LNCaP clone FGC (cell line): Measurements from ENCODE around the gene SH3YL1.

Experiments
- DNase-seq: peaks from one replicate; pipeline ENCODE4 v3.0.0-alpha.2; 2011; ENCODE audit warnings: low read depth
- H3K4me3 ChIP-seq: 2 replicates; pipeline ENCODE4 v1.5.1; 2011; ENCODE audit warnings: mild to moderate bottlenecking, low read depth, low read length, control low read depth
- CTCF ChIP-seq: IDR thresholded peaks from 2 replicates; pipeline ENCODE4 v1.5.1; 2012; ENCODE audit warnings: mild to moderate bottlenecking; ENCODE audit not compliant: control insufficient read depth, insufficient read depth; ENCODE audit errors: extremely low read depth

The SH3YL1 gene

GRCh38 chr2:211486-212184 is 52.2 kb downstream of the SH3YL1 start:
- H3K4me3 ChIP-seq: no peak overlapping the region
- DNase-seq: no peak
- no peak for TF ChIP-seq CTCF

DNA sequence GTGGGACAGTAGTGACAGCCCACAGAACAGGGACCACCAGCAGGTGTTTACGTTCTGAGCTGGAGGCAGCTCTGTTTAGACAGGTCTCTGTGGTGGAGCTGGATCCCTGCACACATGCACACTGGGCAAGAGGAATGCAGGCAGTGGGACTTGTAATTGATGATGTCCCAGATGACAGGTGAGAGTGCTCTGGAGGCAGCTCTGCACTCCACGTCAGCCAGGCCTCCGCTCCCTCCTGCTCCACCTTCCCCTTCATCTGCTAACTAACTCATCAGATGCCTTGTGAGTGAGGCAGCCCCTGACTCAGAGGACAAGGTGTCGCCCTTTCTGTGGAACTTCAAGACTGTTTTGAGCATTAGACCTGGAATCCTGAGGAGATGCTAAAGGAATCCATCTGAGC is 53.2 kb downstream of the SH3YL1 start:
- no peak overlapping the region for H3K4me3 ChIP-seq
- no peak for DNase-seq
- TF ChIP-seq CTCF: no peak

DNA sequence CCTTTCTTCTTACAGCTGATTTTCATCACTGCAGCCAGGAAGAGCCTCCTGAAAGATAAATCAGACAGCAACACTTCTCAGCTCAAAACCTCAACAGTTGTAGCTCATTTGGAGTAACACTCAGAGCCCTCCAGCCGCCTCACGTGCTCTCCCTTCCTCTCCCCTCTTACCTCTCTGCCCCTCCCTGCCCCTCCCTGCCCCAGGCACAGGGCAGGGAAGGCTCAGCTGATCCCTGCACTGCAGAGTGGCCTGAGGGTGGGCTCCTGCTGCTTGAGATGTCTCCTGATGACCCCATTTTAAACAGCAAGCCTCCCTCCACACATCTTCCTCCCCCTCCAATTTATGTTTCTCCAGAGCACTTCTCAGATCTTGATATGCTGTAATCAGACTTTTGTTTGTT is 54.4 kb downstream of the SH3YL1 start:
- TF ChIP-seq CTCF: no peak
- H3K4me3 ChIP-seq: no peak overlapping the region
- DNase-seq: no peak

DNA sequence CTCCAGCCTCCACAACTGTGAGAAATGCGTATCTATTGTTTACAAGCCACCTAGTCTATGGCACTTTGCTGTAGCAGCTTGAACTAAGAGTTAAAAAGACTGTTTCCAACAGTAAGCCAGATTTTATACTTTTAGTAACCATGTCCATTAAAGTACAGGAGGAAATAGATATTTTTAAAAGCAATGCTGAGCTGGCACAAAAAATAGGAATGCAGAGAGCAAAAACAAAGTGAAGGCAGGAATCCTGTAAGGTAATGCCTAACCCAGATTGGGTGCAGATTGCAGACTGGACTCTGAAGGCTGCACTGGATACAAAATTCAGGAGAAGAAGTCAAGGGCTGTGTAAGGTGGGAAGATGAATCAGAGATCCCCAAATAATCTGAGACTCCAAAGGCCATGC is 55.5 kb downstream of the SH3YL1 start:
- no peak for DNase-seq
- H3K4me3 ChIP-seq: no peak overlapping the region
- TF ChIP-seq CTCF: no peak

GRCh38 chr2:203984-204383 is 59.8 kb downstream of the SH3YL1 start:
- no peak overlapping the region for H3K4me3 ChIP-seq
- TF ChIP-seq CTCF: no peak
- DNase-seq: no peak

GRCh38 chr2:203401-203800 is 60.4 kb downstream of the SH3YL1 start:
- TF ChIP-seq CTCF: no peak
- no peak overlapping the region for H3K4me3 ChIP-seq
- DNase-seq: no peak

GRCh38 chr2:202945-203344 is 60.9 kb downstream of the SH3YL1 start:
- no peak for TF ChIP-seq CTCF
- H3K4me3 ChIP-seq: no peak overlapping the region
- DNase-seq: no peak
